ENCODE results near the gene FAM25G.

GRCh38 chr10:47453141-47454007 is 38.1 kb downstream of the FAM25G start:
- TF ChIP-seq, protein P1, sequence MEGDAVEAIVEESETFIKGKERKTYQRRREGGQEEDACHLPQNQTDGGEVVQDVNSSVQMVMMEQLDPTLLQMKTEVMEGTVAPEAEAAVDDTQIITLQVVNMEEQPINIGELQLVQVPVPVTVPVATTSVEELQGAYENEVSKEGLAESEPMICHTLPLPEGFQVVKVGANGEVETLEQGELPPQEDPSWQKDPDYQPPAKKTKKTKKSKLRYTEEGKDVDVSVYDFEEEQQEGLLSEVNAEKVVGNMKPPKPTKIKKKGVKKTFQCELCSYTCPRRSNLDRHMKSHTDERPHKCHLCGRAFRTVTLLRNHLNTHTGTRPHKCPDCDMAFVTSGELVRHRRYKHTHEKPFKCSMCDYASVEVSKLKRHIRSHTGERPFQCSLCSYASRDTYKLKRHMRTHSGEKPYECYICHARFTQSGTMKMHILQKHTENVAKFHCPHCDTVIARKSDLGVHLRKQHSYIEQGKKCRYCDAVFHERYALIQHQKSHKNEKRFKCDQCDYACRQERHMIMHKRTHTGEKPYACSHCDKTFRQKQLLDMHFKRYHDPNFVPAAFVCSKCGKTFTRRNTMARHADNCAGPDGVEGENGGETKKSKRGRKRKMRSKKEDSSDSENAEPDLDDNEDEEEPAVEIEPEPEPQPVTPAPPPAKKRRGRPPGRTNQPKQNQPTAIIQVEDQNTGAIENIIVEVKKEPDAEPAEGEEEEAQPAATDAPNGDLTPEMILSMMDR (IDR thresholded peaks at IDR 0.05) = no peak
- TF ChIP-seq RAD21 (IDR thresholded peaks at IDR 0.05; ENCODE audit: low read length) (no peak), YY1 (IDR thresholded peaks at IDR 0.05; ENCODE audit: low read depth) (no peak), FOXM1 (IDR thresholded peaks at IDR 0.05; ENCODE audit: low read depth) (no peak), FOXJ3 (CRISPR knock-in tag; IDR thresholded peaks at IDR 0.05) (no peak), SIN3A (IDR thresholded peaks at IDR 0.05; ENCODE audit: borderline replicate concordance, low read depth, low read length) (no peak), EP300 (IDR thresholded peaks at IDR 0.05; ENCODE audit: borderline replicate concordance in 1 of 2, low read depth in 1 of 2, low read length in 1 of 2) (no peak), GABPA (IDR thresholded peaks at IDR 0.05; ENCODE audit: low read depth) (no peak)
- TF ChIP-seq, protein P2, sequence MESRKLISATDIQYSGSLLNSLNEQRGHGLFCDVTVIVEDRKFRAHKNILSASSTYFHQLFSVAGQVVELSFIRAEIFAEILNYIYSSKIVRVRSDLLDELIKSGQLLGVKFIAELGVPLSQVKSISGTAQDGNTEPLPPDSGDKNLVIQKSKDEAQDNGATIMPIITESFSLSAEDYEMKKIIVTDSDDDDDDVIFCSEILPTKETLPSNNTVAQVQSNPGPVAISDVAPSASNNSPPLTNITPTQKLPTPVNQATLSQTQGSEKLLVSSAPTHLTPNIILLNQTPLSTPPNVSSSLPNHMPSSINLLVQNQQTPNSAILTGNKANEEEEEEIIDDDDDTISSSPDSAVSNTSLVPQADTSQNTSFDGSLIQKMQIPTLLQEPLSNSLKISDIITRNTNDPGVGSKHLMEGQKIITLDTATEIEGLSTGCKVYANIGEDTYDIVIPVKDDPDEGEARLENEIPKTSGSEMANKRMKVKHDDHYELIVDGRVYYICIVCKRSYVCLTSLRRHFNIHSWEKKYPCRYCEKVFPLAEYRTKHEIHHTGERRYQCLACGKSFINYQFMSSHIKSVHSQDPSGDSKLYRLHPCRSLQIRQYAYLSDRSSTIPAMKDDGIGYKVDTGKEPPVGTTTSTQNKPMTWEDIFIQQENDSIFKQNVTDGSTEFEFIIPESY (IDR thresholded peaks at IDR 0.05; ENCODE audit: borderline replicate concordance, low read depth) = no peak

Measured in SK-N-SH (cell line).